Liver (tissue), 9 donors: Measurements from ENCODE around the gene LAMA2. TPM values are rescaled to one million over a fixed set of nuclear protein-coding genes. Genes with fewer than 3 reads are reported as not detected.

Source experiments
- DNase-seq: peaks from one replicate; pipeline ENCODE4 v3.0.0-alpha.2; 2017; ENCODE audit warnings: low spot score
- H3K27ac ChIP-seq, 2 donors: one replicate each; pipeline ENCODE4 v1.7.0; 2013; ENCODE audit warnings: inconsistent platforms in 2 of 2, low read length in 2 of 2, control low read depth in 1 of 2, low read depth in 1 of 2, mild to moderate bottlenecking in 1 of 2
- H3K27me3 ChIP-seq, 4 donors: one replicate each; pipeline versions ENCODE4 v1.6.1 to v1.7.0; 2013; ENCODE audit warnings: low read length in 3 of 4, inconsistent platforms in 1 of 4, mild to moderate bottlenecking in 1 of 4, moderate library complexity in 1 of 4; ENCODE audit not compliant: control insufficient read depth in 4 of 4, insufficient read depth in 4 of 4
- H3K36me3 ChIP-seq, 4 donors: one replicate each; pipeline versions ENCODE4 v1.6.1 to v1.7.0; 2013; ENCODE audit warnings: low read length in 3 of 4, mild to moderate bottlenecking in 3 of 4, low read depth in 1 of 4, moderate library complexity in 1 of 4; ENCODE audit not compliant: control insufficient read depth in 4 of 4, insufficient read depth in 3 of 4
- H3K4me1 ChIP-seq, 4 donors: one replicate each; pipeline versions ENCODE4 v1.6.1 to v1.7.0; 2013; ENCODE audit warnings: low read length in 3 of 4, mild to moderate bottlenecking in 3 of 4, moderate library complexity in 1 of 4; ENCODE audit not compliant: control insufficient read depth in 4 of 4, insufficient read depth in 4 of 4
- H3K4me3 ChIP-seq, 3 donors: one replicate each; pipeline versions ENCODE4 v1.6.1 to v1.7.0; 2013; ENCODE audit warnings: low read length in 3 of 3, control low read depth in 1 of 3, low read depth in 1 of 3, mild to moderate bottlenecking in 1 of 3
- H3K9ac ChIP-seq, 2 donors: one replicate each; pipeline ENCODE4 v1.7.0; 2013; ENCODE audit warnings: low read length in 2 of 2, mild to moderate bottlenecking in 2 of 2, moderate library complexity in 2 of 2, control low read depth in 1 of 2, low read depth in 1 of 2
- H3K9me3 ChIP-seq, 4 donors: one replicate each; pipeline versions ENCODE4 v1.6.1 to v1.7.0; 2013; ENCODE audit warnings: low read length in 3 of 4; ENCODE audit not compliant: control insufficient read depth in 4 of 4
- EGR1 ChIP-seq, 2 donors: IDR thresholded peaks; 2 replicates each; pipeline ENCODE4 v1.6.1; 2016 to 2018; ENCODE audit warnings: antibody characterized with exemption in 2 of 2, low read depth in 2 of 2
- FOXA1 ChIP-seq: IDR thresholded peaks from 2 replicates; pipeline ENCODE4 v1.6.1; 2016; ENCODE audit warnings: antibody characterized with exemption
- FOXA2 ChIP-seq: IDR thresholded peaks from 2 replicates; pipeline ENCODE4 v1.6.1; 2016; ENCODE audit warnings: antibody characterized with exemption
- GABPA ChIP-seq, 2 donors: IDR thresholded peaks in 1 of 2; conservative IDR thresholded peaks in 1 of 2; 2 replicates each; pipeline ENCODE4 v1.6.1; 2016; ENCODE audit warnings: antibody characterized with exemption in 2 of 2, mild to moderate bottlenecking in 1 of 2, moderate library complexity in 1 of 2
- HNF4A ChIP-seq, 2 donors: conservative IDR thresholded peaks; 2 replicates each; pipeline ENCODE4 v1.6.1; 2016; ENCODE audit warnings: antibody characterized with exemption in 2 of 2, mild to moderate bottlenecking in 2 of 2
- HNF4G ChIP-seq: IDR thresholded peaks from 2 replicates; pipeline ENCODE4 v1.6.1; 2016; ENCODE audit warnings: antibody characterized with exemption
- JUND ChIP-seq, 2 donors: IDR thresholded peaks; 2 replicates each; pipeline ENCODE4 v1.6.1; 2016; ENCODE audit warnings: antibody characterized with exemption in 2 of 2
- NR2F2 ChIP-seq: IDR thresholded peaks from 2 replicates; pipeline ENCODE4 v1.6.1; 2016; ENCODE audit warnings: antibody characterized with exemption
- RAD21 ChIP-seq, 2 donors: IDR thresholded peaks; 2 replicates each; pipeline ENCODE4 v1.6.1; 2016; ENCODE audit warnings: antibody characterized with exemption in 2 of 2, mild to moderate bottlenecking in 2 of 2
- RXRA ChIP-seq, 2 donors: IDR thresholded peaks; 2 replicates each; pipeline ENCODE4 v1.6.1; 2017 to 2018; ENCODE audit warnings: antibody characterized with exemption in 2 of 2, mild to moderate bottlenecking in 1 of 2
- SP1 ChIP-seq: IDR thresholded peaks from 2 replicates; pipeline ENCODE4 v1.6.1; 2018; ENCODE audit warnings: antibody characterized with exemption, mild to moderate bottlenecking
- TAF1 ChIP-seq: conservative IDR thresholded peaks from 2 replicates; pipeline ENCODE4 v1.6.1; 2016; ENCODE audit warnings: antibody characterized with exemption, mild to moderate bottlenecking
- YY1 ChIP-seq: IDR thresholded peaks from 2 replicates; pipeline ENCODE4 v1.6.1; 2016; ENCODE audit warnings: antibody characterized with exemption, mild to moderate bottlenecking
- polyA plus RNA-seq, 2 donors: library from polyadenylated mRNA; stranded (reverse) in 1 of 2; unstranded in 1 of 2; fragments of 200-250 nt in 1 of 2; fragments of >200 nt in 1 of 2; fragmentation: Nextera tagmentation in 1 of 2; extraction: Ambion mirVana in 1 of 2; gene quantifications; one replicate each; pipeline versions ENCODE4 v1.2.1 to v1.2.3, GENCODE V29; 2013 to 2015
- total RNA-seq, 2 donors: library from RNA; depleted of rRNA; stranded (reverse); fragments of >200 nt; gene quantifications; one replicate each; pipeline ENCODE4 v1.2.3, GENCODE V29; 2014
- TF ChIP-seq, protein P1 (sequence below): IDR thresholded peaks from 2 replicates; pipeline ENCODE4 v1.6.1; 2016; ENCODE audit warnings: antibody characterized with exemption
- TF ChIP-seq, protein P2 (sequence below): fragments of 150-350 bp; IDR thresholded peaks from 2 replicates; pipeline ENCODE4 v1.5.1; 2017; ENCODE audit warnings: improper control_type of control experiment, low read depth, low read length; ENCODE audit not compliant: missing input control
- TF ChIP-seq, protein P3 (sequence below): IDR thresholded peaks from 2 replicates; pipeline ENCODE4 v1.6.1; 2016; ENCODE audit warnings: antibody characterized with exemption
- TF ChIP-seq, protein P4 (sequence below): IDR thresholded peaks from 2 replicates; pipeline ENCODE4 v1.6.1; 2016; ENCODE audit warnings: antibody characterized with exemption, mild to moderate bottlenecking
- TF ChIP-seq, protein P5 (sequence below): IDR thresholded peaks from 2 replicates; pipeline ENCODE4 v1.6.1; 2016; ENCODE audit warnings: antibody characterized with exemption
- donor health status: healthy.
- donor health status: healthy.
- donor health status: healthy.
- donor health status: healthy.
- donor health status: healthy.

Gene LAMA2
- total and polyA plus RNA-seq, 4 donors = 1.3 to 17.0 (median 3.0) TPM

DNA sequence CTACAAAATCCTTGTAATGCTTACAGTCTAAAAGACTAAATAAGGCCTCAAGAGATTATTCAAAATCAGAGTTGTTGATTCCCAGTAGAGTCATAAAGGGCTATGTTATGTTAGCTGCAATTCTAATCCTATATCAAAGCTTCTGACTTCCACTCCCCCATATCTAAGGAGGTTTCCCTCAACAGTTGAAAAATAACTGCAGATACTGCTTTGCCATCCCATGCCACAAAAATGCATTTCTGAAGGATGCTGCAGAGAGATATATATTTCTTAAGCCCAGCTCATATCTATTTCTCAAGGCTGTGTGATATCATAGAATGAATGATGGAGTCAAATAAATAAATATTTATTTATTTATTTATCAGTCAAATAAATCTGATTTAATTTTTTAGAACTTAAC, 332.3 kb downstream of the LAMA2 start:
- H3K4me3 ChIP-seq = no peak overlapping the region
- DNase-seq = no peak
- H3K27me3 ChIP-seq = no peaks in the 10 kb centered on the region
- H3K36me3 ChIP-seq = no peaks in the 10 kb centered on the region
- H3K27ac ChIP-seq = no peak overlapping the region
- no peaks in the 10 kb centered on the region for H3K9me3 ChIP-seq
- H3K4me1 ChIP-seq = no peaks in the 10 kb centered on the region
- TF ChIP-seq NR2F2 (no peak), HNF4G (no peak), TAF1 (no peak), GABPA (IDR thresholded peaks at IDR 0.05 in 1 of 2, conservative IDR thresholded peaks at IDR 0.05 in 1 of 2) (no peak), FOXA1 (no peak), FOXA2 (no peak), JUND (IDR thresholded peaks at IDR 0.05) (no peak), YY1 (no peak), EGR1 (IDR thresholded peaks at IDR 0.05; ENCODE audit: low read depth in 2 of 2) (no peak), RAD21 (IDR thresholded peaks at IDR 0.05) (no peak), SP1 (no peak), RXRA (IDR thresholded peaks at IDR 0.05) (no peak), HNF4A (conservative IDR thresholded peaks at IDR 0.05) (no peak)
- TF ChIP-seq, protein P1, sequence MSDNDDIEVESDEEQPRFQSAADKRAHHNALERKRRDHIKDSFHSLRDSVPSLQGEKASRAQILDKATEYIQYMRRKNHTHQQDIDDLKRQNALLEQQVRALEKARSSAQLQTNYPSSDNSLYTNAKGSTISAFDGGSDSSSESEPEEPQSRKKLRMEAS = no peak
- TF ChIP-seq, protein P2, sequence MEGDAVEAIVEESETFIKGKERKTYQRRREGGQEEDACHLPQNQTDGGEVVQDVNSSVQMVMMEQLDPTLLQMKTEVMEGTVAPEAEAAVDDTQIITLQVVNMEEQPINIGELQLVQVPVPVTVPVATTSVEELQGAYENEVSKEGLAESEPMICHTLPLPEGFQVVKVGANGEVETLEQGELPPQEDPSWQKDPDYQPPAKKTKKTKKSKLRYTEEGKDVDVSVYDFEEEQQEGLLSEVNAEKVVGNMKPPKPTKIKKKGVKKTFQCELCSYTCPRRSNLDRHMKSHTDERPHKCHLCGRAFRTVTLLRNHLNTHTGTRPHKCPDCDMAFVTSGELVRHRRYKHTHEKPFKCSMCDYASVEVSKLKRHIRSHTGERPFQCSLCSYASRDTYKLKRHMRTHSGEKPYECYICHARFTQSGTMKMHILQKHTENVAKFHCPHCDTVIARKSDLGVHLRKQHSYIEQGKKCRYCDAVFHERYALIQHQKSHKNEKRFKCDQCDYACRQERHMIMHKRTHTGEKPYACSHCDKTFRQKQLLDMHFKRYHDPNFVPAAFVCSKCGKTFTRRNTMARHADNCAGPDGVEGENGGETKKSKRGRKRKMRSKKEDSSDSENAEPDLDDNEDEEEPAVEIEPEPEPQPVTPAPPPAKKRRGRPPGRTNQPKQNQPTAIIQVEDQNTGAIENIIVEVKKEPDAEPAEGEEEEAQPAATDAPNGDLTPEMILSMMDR = no peak
- TF ChIP-seq, protein P3, sequence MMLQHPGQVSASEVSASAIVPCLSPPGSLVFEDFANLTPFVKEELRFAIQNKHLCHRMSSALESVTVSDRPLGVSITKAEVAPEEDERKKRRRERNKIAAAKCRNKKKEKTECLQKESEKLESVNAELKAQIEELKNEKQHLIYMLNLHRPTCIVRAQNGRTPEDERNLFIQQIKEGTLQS = no peak
- TF ChIP-seq, protein P4, sequence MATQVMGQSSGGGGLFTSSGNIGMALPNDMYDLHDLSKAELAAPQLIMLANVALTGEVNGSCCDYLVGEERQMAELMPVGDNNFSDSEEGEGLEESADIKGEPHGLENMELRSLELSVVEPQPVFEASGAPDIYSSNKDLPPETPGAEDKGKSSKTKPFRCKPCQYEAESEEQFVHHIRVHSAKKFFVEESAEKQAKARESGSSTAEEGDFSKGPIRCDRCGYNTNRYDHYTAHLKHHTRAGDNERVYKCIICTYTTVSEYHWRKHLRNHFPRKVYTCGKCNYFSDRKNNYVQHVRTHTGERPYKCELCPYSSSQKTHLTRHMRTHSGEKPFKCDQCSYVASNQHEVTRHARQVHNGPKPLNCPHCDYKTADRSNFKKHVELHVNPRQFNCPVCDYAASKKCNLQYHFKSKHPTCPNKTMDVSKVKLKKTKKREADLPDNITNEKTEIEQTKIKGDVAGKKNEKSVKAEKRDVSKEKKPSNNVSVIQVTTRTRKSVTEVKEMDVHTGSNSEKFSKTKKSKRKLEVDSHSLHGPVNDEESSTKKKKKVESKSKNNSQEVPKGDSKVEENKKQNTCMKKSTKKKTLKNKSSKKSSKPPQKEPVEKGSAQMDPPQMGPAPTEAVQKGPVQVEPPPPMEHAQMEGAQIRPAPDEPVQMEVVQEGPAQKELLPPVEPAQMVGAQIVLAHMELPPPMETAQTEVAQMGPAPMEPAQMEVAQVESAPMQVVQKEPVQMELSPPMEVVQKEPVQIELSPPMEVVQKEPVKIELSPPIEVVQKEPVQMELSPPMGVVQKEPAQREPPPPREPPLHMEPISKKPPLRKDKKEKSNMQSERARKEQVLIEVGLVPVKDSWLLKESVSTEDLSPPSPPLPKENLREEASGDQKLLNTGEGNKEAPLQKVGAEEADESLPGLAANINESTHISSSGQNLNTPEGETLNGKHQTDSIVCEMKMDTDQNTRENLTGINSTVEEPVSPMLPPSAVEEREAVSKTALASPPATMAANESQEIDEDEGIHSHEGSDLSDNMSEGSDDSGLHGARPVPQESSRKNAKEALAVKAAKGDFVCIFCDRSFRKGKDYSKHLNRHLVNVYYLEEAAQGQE = no peak
- TF ChIP-seq, protein P5, sequence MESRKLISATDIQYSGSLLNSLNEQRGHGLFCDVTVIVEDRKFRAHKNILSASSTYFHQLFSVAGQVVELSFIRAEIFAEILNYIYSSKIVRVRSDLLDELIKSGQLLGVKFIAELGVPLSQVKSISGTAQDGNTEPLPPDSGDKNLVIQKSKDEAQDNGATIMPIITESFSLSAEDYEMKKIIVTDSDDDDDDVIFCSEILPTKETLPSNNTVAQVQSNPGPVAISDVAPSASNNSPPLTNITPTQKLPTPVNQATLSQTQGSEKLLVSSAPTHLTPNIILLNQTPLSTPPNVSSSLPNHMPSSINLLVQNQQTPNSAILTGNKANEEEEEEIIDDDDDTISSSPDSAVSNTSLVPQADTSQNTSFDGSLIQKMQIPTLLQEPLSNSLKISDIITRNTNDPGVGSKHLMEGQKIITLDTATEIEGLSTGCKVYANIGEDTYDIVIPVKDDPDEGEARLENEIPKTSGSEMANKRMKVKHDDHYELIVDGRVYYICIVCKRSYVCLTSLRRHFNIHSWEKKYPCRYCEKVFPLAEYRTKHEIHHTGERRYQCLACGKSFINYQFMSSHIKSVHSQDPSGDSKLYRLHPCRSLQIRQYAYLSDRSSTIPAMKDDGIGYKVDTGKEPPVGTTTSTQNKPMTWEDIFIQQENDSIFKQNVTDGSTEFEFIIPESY = no peak
- H3K9ac ChIP-seq = no peak overlapping the region
